Activated CD4-positive, alpha-beta T cell treated with anti-CD3 and anti-CD28 coated beads for 36 hours (primary cell): Measurements from ENCODE around the gene HOXC10. TPM values are rescaled to one million over a fixed set of nuclear protein-coding genes. Genes with fewer than 3 reads are reported as not detected.

ENCODE experiments used
- ATAC-seq: fragments of 200-7000 bp; cut with Tn5 transposase; one replicate; pipeline ENCODE4 v1.10.0; 2021; ENCODE audit warnings: mild to moderate bottlenecking, moderate library complexity
- CTCF ChIA-PET: fragments of 350-600 bp; sonication (Branson Sonifier 250); formaldehyde crosslinking; loops from one replicate; lab custom pipeline; 2021; ENCODE audit warnings: antibody characterized with exemption; lab: Charles Lee
- POLR2A ChIA-PET: fragments of 350-600 bp; sonication (Branson Sonifier 250); formaldehyde crosslinking; loops from one replicate; lab custom pipeline; 2021; ENCODE audit warnings: antibody characterized with exemption, inconsistent platforms; lab: Charles Lee
- DNase-seq: peaks from one replicate; pipeline ENCODE4 v3.0.0-alpha.2; 2020
- H3K27ac Mint-ChIP-seq: one replicate; pipeline ENCODE4 v1.8.0; 2021; ENCODE audit warnings: mixed read lengths
- H3K27me3 Mint-ChIP-seq: one replicate; pipeline ENCODE4 v1.8.0; 2021; ENCODE audit warnings: mixed read lengths
- H3K36me3 Mint-ChIP-seq: one replicate; pipeline ENCODE4 v1.8.0; 2021; ENCODE audit warnings: low read depth, mixed read lengths
- H3K4me1 Mint-ChIP-seq: one replicate; pipeline ENCODE4 v1.8.0; 2021; ENCODE audit warnings: mixed read lengths
- H3K4me3 Mint-ChIP-seq: one replicate; pipeline ENCODE4 v1.8.0; 2021; ENCODE audit warnings: mild to moderate bottlenecking, moderate library complexity, mixed read lengths
- H3K9me3 Mint-ChIP-seq: one replicate; pipeline ENCODE4 v1.8.0; 2021; ENCODE audit warnings: low read depth, mixed read lengths
- intact Hi-C, 2 experiments: fragments of 100-400 bp; cut with DNase I in 1 of 2; cut with micrococcal nuclease in 1 of 2; formaldehyde crosslinking; loops; one replicate each; pipeline versions ENCODE4 v1.14.2 to v1.15.1; 2022 to 2024; cut with DNase I, micrococcal nuclease
- total RNA-seq, 2 experiments: library from RNA; stranded (reverse); gene quantifications; one replicate each; pipeline ENCODE4 v1.2.3, GENCODE V29; 2021

HOXC10 gene
- total RNA-seq = not detected

- no peak within 1 kb of the TSS for H3K27ac Mint-ChIP-seq
Observed at GRCh38 chr12:53984901-53985691, at the start of gene HOXC10. Gene HOXC10, plus strand, starts transcription at chr12:53985146. Its CDS starts 114 bp downstream, at chr12:53985260.

GRCh38 chr12:53935383-53936341 is 49.3 kb upstream of the HOXC10 start:
- intact Hi-C loops = loop anchor here (2.0 to 5.0 kb wide), 3 partner anchors 15 to 37 kb away; partner anchors contain the start of genes HOTAIR (in 2 of the 2) and HOXC11 (in 2 of the 2)
- no peak for DNase-seq
- ChIA-PET CTCF (interaction anchor here (0.7 to 0.8 kb wide), 2 partner anchors 72 to 99 kb away, joined by 3 to 4 read pairs; no protein-coding TSS in a partner anchor), POLR2A (no interaction called here)
- Mint-ChIP-seq H3K9me3 (no peaks in the 10 kb centered on the region), H3K4me3 (no peak overlapping the region), H3K36me3 (no peaks in the 10 kb centered on the region), H3K27ac (no peak overlapping the region), H3K27me3 (peaks cover 78% of the 10 kb centered on the region), H3K4me1 (peaks cover 10% of the 10 kb centered on the region)
- no peak for ATAC-seq

More at GRCh38 chr12:53984901-53985691, at the start of gene HOXC10:
- H3K27me3 Mint-ChIP-seq = peaks cover 85% of the 10 kb centered on the region
- CTCF ChIA-PET = interaction anchor here (0.6 to 5.6 kb wide), 29 partner anchors 8 to 382 kb away, joined by 3 to 37 read pairs (median 4); partner anchors contain the start of genes HOXC11, HOXC5, HOXC8 and HOXC9
- peak within 1 kb of the TSS; percentile 12 for H3K4me3 Mint-ChIP-seq
- intact Hi-C loops = loop anchor here (1.0 to 5.0 kb wide), 7 partner anchors 21 to 229 kb away; partner anchors contain the start of gene HOXC4 (in 1 of the 2)
- H3K4me1 Mint-ChIP-seq = peaks cover 27% of the 10 kb centered on the region
- H3K36me3 Mint-ChIP-seq = no peaks in the 10 kb centered on the region
- DNase-seq = peak; percentile 97
- no peaks in the 10 kb centered on the region for H3K9me3 Mint-ChIP-seq
- POLR2A ChIA-PET = interaction anchor here (1.2 kb wide), 1 partner anchor 66 kb away, joined by 3 read pairs; no protein-coding TSS in a partner anchor
- peak; percentile 82 for ATAC-seq

GRCh38 chr12:53937099-53937498 is 47.8 kb upstream of the HOXC10 start:
- POLR2A ChIA-PET = no interaction called here
- intact Hi-C loops = loop anchor here (2.0 to 5.0 kb wide), 2 partner anchors 14 to 35 kb away; partner anchors contain the start of genes HOTAIR (in 2 of the 2) and HOXC11 (in 2 of the 2)
- peaks cover 82% of the 10 kb centered on the region for H3K27me3 Mint-ChIP-seq
- H3K4me3 Mint-ChIP-seq = no peak overlapping the region
- CTCF ChIA-PET = interaction anchor here (0.9 kb wide), 1 partner anchor 69 kb away, joined by 3 read pairs; no protein-coding TSS in a partner anchor
- peaks cover 10% of the 10 kb centered on the region for H3K4me1 Mint-ChIP-seq
- no peak for DNase-seq
- no peaks in the 10 kb centered on the region for H3K9me3 Mint-ChIP-seq
- no peaks in the 10 kb centered on the region for H3K36me3 Mint-ChIP-seq
- no peak for ATAC-seq
- H3K27ac Mint-ChIP-seq = no peak overlapping the region

GRCh38 chr12:53937596-53938325 is 47.2 kb upstream of the HOXC10 start:
- POLR2A ChIA-PET = no interaction called here

GRCh38 chr12:53938326-53939140 is 46.4 kb upstream of the HOXC10 start, which contains the start of gene HOXC13:
Gene HOXC13, plus strand, starts transcription at chr12:53938831. Its CDS starts 76 bp downstream, at chr12:53938907.
- DNase-seq = peak; percentile 80
- Mint-ChIP-seq H3K4me1 (peaks cover 10% of the 10 kb centered on the region), H3K4me3 (no peak within 1 kb of the TSS), H3K27ac (no peak within 1 kb of the TSS), H3K9me3 (no peaks in the 10 kb centered on the region), H3K27me3 (peaks cover 79% of the 10 kb centered on the region), H3K36me3 (no peaks in the 10 kb centered on the region)
- POLR2A ChIA-PET = no interaction called here
- intact Hi-C loops = loop anchor here (5.0 kb wide), 1 partner anchor 34 kb away; the partner anchor contains the start of genes HOTAIR (in 2 of the 2) and HOXC11 (in 2 of the 2)
- peak; percentile 85 for ATAC-seq
- CTCF ChIA-PET = interaction anchor here (0.6 kb wide), 2 partner anchors 15 to 135 kb away, joined by 3 read pairs; no protein-coding TSS in a partner anchor

More at GRCh38 chr12:53937596-53938325, 47.2 kb upstream of the HOXC10 start:
- Mint-ChIP-seq H3K4me1 (peaks cover 10% of the 10 kb centered on the region), H3K36me3 (no peaks in the 10 kb centered on the region), H3K9me3 (no peaks in the 10 kb centered on the region), H3K27me3 (peaks cover 80% of the 10 kb centered on the region), H3K4me3 (no peak overlapping the region), H3K27ac (no peak overlapping the region)
- intact Hi-C loops = loop anchor here (2.0 to 5.0 kb wide), 2 partner anchors 13 to 35 kb away; partner anchors contain the start of genes HOTAIR (in 2 of the 2) and HOXC11 (in 2 of the 2)
- DNase-seq = no peak
- no peak for ATAC-seq
- CTCF ChIA-PET = interaction anchor here (0.6 to 0.9 kb wide), 2 partner anchors 15 to 68 kb away, joined by 3 read pairs; no protein-coding TSS in a partner anchor

GRCh38 chr12:53939141-53940108 is 45.5 kb upstream of the HOXC10 start:
- DNase-seq = no peak
- H3K4me1 Mint-ChIP-seq = peaks cover 10% of the 10 kb centered on the region
- no peaks in the 10 kb centered on the region for H3K9me3 Mint-ChIP-seq
- H3K27ac Mint-ChIP-seq = no peak overlapping the region
- intact Hi-C loops = loop anchor here (5.0 kb wide), 1 partner anchor 33 kb away; the partner anchor contains the start of genes HOTAIR (in 2 of the 2) and HOXC11 (in 2 of the 2)
- CTCF ChIA-PET = interaction anchor here (0.6 to 1.3 kb wide), 3 partner anchors 8 to 134 kb away, joined by 3 read pairs; no protein-coding TSS in a partner anchor
- POLR2A ChIA-PET = no interaction called here
- no peak overlapping the region for H3K4me3 Mint-ChIP-seq
- H3K27me3 Mint-ChIP-seq = peaks cover 79% of the 10 kb centered on the region
- no peak for ATAC-seq
- no peaks in the 10 kb centered on the region for H3K36me3 Mint-ChIP-seq

- ATAC-seq = no peak
- Mint-ChIP-seq H3K9me3 (no peaks in the 10 kb centered on the region), H3K27me3 (peaks cover 81% of the 10 kb centered on the region), H3K27ac (no peak overlapping the region), H3K4me3 (no peak overlapping the region), H3K36me3 (no peaks in the 10 kb centered on the region), H3K4me1 (peaks cover 5% of the 10 kb centered on the region)
- ChIA-PET CTCF (interaction anchor here (1.0 to 2.9 kb wide), 3 partner anchors 9 to 72 kb away, joined by 3 to 14 read pairs (median 3); no protein-coding TSS in a partner anchor), POLR2A (no interaction called here)
- no peak for DNase-seq
- intact Hi-C loops = no loop called here
Observed at GRCh38 chr12:53940443-53941014, 44.4 kb upstream of the HOXC10 start.

- no peak for ATAC-seq
- ChIA-PET POLR2A (no interaction called here), CTCF (interaction anchor here (0.5 to 2.9 kb wide), 3 partner anchors 12 to 71 kb away, joined by 3 to 14 read pairs (median 3); no protein-coding TSS in a partner anchor)
- Mint-ChIP-seq H3K4me3 (no peak overlapping the region), H3K27me3 (peaks cover 81% of the 10 kb centered on the region), H3K4me1 (peaks cover 2% of the 10 kb centered on the region), H3K9me3 (no peaks in the 10 kb centered on the region), H3K36me3 (no peaks in the 10 kb centered on the region), H3K27ac (no peak overlapping the region)
- DNase-seq = no peak
- intact Hi-C loops = no loop called here
Observed at GRCh38 chr12:53941187-53941586, 43.8 kb upstream of the HOXC10 start.
